Nephron progenitor cell (in vitro differentiated cells): ENCODE results near the gene SOSTDC1.

Experiments
- DNase-seq: peaks from one replicate; pipeline ENCODE4 v3.0.0; 2021
- H3K27ac Mint-ChIP-seq: 2 replicates; pipeline ENCODE4 v1.8.0; 2021; ENCODE audit warnings: mild to moderate bottlenecking, moderate library complexity, mixed read lengths
- H3K27me3 Mint-ChIP-seq: 2 replicates; pipeline ENCODE4 v1.8.0; 2021; ENCODE audit warnings: mild to moderate bottlenecking, low read depth, mixed read lengths; ENCODE audit not compliant: poor library complexity
- H3K36me3 Mint-ChIP-seq: 2 replicates; pipeline ENCODE4 v1.8.0; 2021; ENCODE audit warnings: low read depth, mixed read lengths
- H3K4me1 Mint-ChIP-seq: 2 replicates; pipeline ENCODE4 v1.8.0; 2021; ENCODE audit warnings: mixed read lengths
- H3K4me3 Mint-ChIP-seq: 2 replicates; pipeline ENCODE4 v1.8.0; 2021; ENCODE audit warnings: mild to moderate bottlenecking, moderate library complexity, mixed read lengths
- H3K9me3 Mint-ChIP-seq: 2 replicates; pipeline ENCODE4 v1.8.0; 2021; ENCODE audit warnings: mild to moderate bottlenecking, moderate library complexity, mixed read lengths
- CTCF ChIP-seq: fragments of 200-600 bp; sonication (generic); IDR thresholded peaks from 2 replicates; pipeline ENCODE4 v1.5.0; 2021; ENCODE audit warnings: antibody characterized with exemption

The SOSTDC1 gene

GRCh38 chr7:16420649-16421332 is 44.7 kb downstream of the SOSTDC1 start:
- Mint-ChIP-seq H3K9me3 (peaks cover 8% of the 10 kb centered on the region), H3K4me3 (peak overlapping the region; percentile 84), H3K27me3 (peaks cover 6% of the 10 kb centered on the region), H3K4me1 (peaks cover 22% of the 10 kb centered on the region), H3K36me3 (no peaks in the 10 kb centered on the region), H3K27ac (peak overlapping the region; percentile 99)
- peak; percentile 71 for DNase-seq
- TF ChIP-seq CTCF, result peak; percentile 21

- Mint-ChIP-seq H3K4me3 (peak overlapping the region; percentile 84), H3K27ac (peak overlapping the region; percentile 99), H3K4me1 (peaks cover 22% of the 10 kb centered on the region), H3K36me3 (no peaks in the 10 kb centered on the region), H3K27me3 (peaks cover 6% of the 10 kb centered on the region), H3K9me3 (peaks cover 8% of the 10 kb centered on the region)
- TF ChIP-seq CTCF, result no peak
- DNase-seq, result no peak
Observed at GRCh38 chr7:16420329-16420648, 45.2 kb downstream of the SOSTDC1 start.

DNA sequence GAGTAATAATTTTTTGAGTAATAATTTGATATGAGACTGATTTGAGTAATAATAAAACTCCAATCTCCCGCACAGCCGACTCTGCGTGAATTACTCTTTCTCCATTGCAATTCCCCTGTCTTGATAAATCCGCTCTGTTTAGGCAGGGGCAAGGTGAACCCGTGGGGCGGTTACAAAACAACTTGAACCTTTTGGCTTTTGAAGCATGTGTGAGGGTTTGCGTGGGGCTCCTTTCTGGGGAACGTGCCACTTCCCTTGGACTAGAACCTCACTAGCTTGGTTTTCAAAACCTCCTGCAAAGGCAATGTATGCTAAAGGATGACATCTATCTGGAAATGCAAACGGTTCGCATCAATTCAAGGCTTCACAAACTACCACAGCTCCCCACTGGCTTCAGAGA is 45.7 kb downstream of the SOSTDC1 start:
- no peak overlapping the region for H3K27ac Mint-ChIP-seq

DNA sequence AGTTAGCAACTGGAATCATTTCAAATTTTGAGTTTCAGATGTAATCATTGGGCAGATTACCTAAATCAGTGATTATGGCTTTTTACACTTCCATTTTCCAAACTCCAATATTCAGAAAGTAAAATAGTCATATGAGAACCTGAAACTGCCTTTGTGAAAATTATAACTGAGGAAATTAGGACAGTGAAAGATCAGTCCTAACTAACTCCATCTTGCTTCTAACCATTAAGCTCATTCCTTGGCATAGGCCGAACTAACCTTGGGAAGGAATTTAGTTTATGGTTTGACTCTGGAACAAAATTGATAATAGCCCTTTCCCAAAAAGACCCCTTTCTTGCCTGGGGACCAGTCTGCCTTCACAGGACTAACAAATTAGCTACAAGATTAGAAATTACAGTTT is 46.4 kb downstream of the SOSTDC1 start:
- H3K9me3 Mint-ChIP-seq, result peaks cover 8% of the 10 kb centered on the region
- H3K27me3 Mint-ChIP-seq, result peaks cover 6% of the 10 kb centered on the region
- TF ChIP-seq CTCF, result no peak
- DNase-seq, result no peak
- H3K4me3 Mint-ChIP-seq, result peak overlapping the region; percentile 53
- no peak overlapping the region for H3K27ac Mint-ChIP-seq
- peaks cover 22% of the 10 kb centered on the region for H3K4me1 Mint-ChIP-seq
- no peaks in the 10 kb centered on the region for H3K36me3 Mint-ChIP-seq

More for the DNA sequence above, 45.7 kb downstream of the SOSTDC1 start:
- Mint-ChIP-seq H3K4me3 (peak overlapping the region; percentile 84), H3K36me3 (no peaks in the 10 kb centered on the region), H3K27me3 (peaks cover 6% of the 10 kb centered on the region), H3K9me3 (peaks cover 8% of the 10 kb centered on the region), H3K4me1 (peaks cover 22% of the 10 kb centered on the region)
- TF ChIP-seq CTCF, result no peak
- DNase-seq, result no peak

- no peak for TF ChIP-seq CTCF
- Mint-ChIP-seq H3K36me3 (no peaks in the 10 kb centered on the region), H3K4me1 (peaks cover 22% of the 10 kb centered on the region), H3K4me3 (no peak overlapping the region), H3K9me3 (peaks cover 8% of the 10 kb centered on the region), H3K27ac (no peak overlapping the region), H3K27me3 (peaks cover 4% of the 10 kb centered on the region)
- no peak for DNase-seq
Observed at GRCh38 chr7:16417906-16418305, 47.6 kb downstream of the SOSTDC1 start.
